ENCODE results near the gene NKAPD1. TPM values are rescaled to one million over a fixed set of nuclear protein-coding genes. Genes with fewer than 3 reads are reported as not detected.
"Not testable (repeated sequence)": the region's sequence is repeated elsewhere in the genome, so short reads cannot be mapped to it uniquely, and the experiment has no call there.

The NKAPD1 gene, protein sequence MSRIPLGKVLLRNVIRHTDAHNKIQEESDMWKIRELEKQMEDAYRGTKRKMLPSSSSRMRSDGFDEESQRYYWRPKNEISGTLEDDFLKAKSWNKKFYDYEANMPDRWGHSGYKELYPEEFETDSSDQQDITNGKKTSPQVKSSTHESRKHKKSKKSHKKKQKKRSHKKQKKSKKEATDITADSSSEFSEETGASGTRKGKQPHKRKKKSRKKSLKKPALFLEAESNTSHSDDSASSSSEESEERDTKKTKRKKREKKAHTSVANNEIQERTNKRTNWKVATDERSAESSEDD
- 35.9 and 60.0 TPM in 2 replicates for total RNA-seq (ENCODE audit: low replicate concordance)

- H3K4me3 ChIP-seq = peak within 1 kb of the TSS; percentile 93
- peak within 1 kb of the TSS; percentile 100 for H3K27ac ChIP-seq
- H3K9me3 ChIP-seq (ENCODE audit: low read depth) = no peaks in the 10 kb centered on the region
- peak within 1 kb of the TSS; percentile 98 for H3K4me3 Mint-ChIP-seq
- TF ChIP-seq CTCF (IDR thresholded peaks at IDR 0.05) (no peak), EZH2 (IDR thresholded peaks at IDR 0.05) (no peak), EZH2phosphoT487 (IDR thresholded peaks at IDR 0.05) (no peak)
- H3F3A ChIP-seq (ENCODE audit: low read depth) = peaks cover 8% of the 10 kb centered on the region
- peak within 1 kb of the TSS; percentile 86 for H3K4me2 ChIP-seq
- H3K4me1 ChIP-seq = peaks cover 8% of the 10 kb centered on the region
- peaks cover 4% of the 10 kb centered on the region for H3K36me3 ChIP-seq
- peaks cover 24% of the 10 kb centered on the region for H3K79me2 ChIP-seq (ENCODE audit: low read depth)
- H2AFZ ChIP-seq (replicated peaks) = peak within 1 kb of the TSS; percentile 99
- peaks cover 2% of the 10 kb centered on the region for H3K27me3 Mint-ChIP-seq (ENCODE audit: insufficient read depth, low read depth)
- H3K27ac Mint-ChIP-seq = peak within 1 kb of the TSS; percentile 100
- peaks cover 21% of the 10 kb centered on the region for H3K4me1 Mint-ChIP-seq
- DNase-seq (ENCODE audit: low spot score) = peak; percentile 89
- H4K20me1 ChIP-seq (ENCODE audit: low read depth) = no peaks in the 10 kb centered on the region
- no peaks in the 10 kb centered on the region for H3K9me3 Mint-ChIP-seq
- peaks cover 8% of the 10 kb centered on the region for H3K36me3 Mint-ChIP-seq
- H3K9ac ChIP-seq = peak within 1 kb of the TSS; percentile 95
- no peaks in the 10 kb centered on the region for H3K27me3 ChIP-seq
Measured at GRCh38 chr11:112073941-112074811, at the start of gene NKAPD1, which contains the start of gene PIH1D2. TSS of gene NKAPD1 (plus strand) at chr11:112074299. CDS start at chr11:112075575, 1,276 bp downstream. TSS of gene PIH1D2 (minus strand) at chr11:112074017. CDS start at chr11:112073174, 843 bp downstream.

- Histone ChIP-seq H3K4me3 (peak within 1 kb of the TSS; percentile 66), H3K27me3 (no peaks in the 10 kb centered on the region), H3K4me2 (peak within 1 kb of the TSS; percentile 100), H3K27ac (peak within 1 kb of the TSS; percentile 79), H3K9ac (peak within 1 kb of the TSS; percentile 63), H3K79me2 (ENCODE audit: low read depth) (peaks cover 38% of the 10 kb centered on the region), H3K36me3 (peaks cover 18% of the 10 kb centered on the region), H4K20me1 (ENCODE audit: low read depth) (no peaks in the 10 kb centered on the region), H3F3A (ENCODE audit: low read depth) (peaks cover 6% of the 10 kb centered on the region), H3K9me3 (ENCODE audit: low read depth) (no peaks in the 10 kb centered on the region), H2AFZ (replicated peaks) (peak within 1 kb of the TSS; percentile 94), H3K4me1 (peaks cover 7% of the 10 kb centered on the region)
- Mint-ChIP-seq H3K9me3 (no peaks in the 10 kb centered on the region), H3K36me3 (peaks cover 23% of the 10 kb centered on the region), H3K4me1 (peaks cover 26% of the 10 kb centered on the region), H3K27ac (peak within 1 kb of the TSS; percentile 100), H3K4me3 (peak within 1 kb of the TSS; percentile 99), H3K27me3 (ENCODE audit: insufficient read depth, low read depth) (peaks cover 3% of the 10 kb centered on the region)
- peak; percentile 99 for DNase-seq (ENCODE audit: low spot score)
- TF ChIP-seq EZH2 (IDR thresholded peaks at IDR 0.05) (no peak), EZH2phosphoT487 (IDR thresholded peaks at IDR 0.05) (no peak), CTCF (IDR thresholded peaks at IDR 0.05) (no peak)
Measured at GRCh38 chr11:112024773-112025678, 49.1 kb upstream of the NKAPD1 start, which contains the start of gene DLAT. TSS of gene DLAT (plus strand) at chr11:112025408. CDS start at chr11:112025473, 65 bp downstream.

DNA sequence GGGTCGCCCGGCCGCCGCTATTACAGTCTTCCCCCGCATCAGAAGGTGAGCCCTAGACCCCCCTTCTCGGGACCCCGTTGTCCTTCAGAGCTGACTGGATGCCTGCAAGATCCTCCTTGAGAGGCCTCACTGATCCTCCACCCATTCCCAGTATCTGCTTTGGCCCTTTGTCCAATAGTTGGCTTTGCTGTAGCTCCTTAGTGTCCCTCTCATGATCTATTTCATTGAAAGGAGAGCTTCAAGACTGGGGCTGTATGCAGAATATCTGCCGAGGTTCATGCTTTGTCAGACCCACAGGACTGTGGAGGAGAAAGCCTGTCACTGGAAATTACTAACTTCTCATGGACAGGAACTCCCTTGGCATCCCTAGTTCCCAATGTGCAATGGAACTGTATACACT is 48.4 kb upstream of the NKAPD1 start:
- Histone ChIP-seq H3K27me3 (no peaks in the 10 kb centered on the region), H4K20me1 (ENCODE audit: low read depth) (no peaks in the 10 kb centered on the region), H3K4me2 (peak overlapping the region; percentile 100), H3K27ac (no peak overlapping the region), H3K9ac (peak overlapping the region; percentile 63), H3K9me3 (ENCODE audit: low read depth) (no peaks in the 10 kb centered on the region), H3K79me2 (ENCODE audit: low read depth) (peaks cover 40% of the 10 kb centered on the region), H2AFZ (replicated peaks) (peak overlapping the region; percentile 94), H3F3A (ENCODE audit: low read depth) (peaks cover 6% of the 10 kb centered on the region), H3K4me1 (peaks cover 7% of the 10 kb centered on the region), H3K4me3 (peak overlapping the region; percentile 66), H3K36me3 (peaks cover 12% of the 10 kb centered on the region)
- Mint-ChIP-seq H3K4me3 (peak overlapping the region; percentile 99), H3K27ac (peak overlapping the region; percentile 66), H3K4me1 (peaks cover 26% of the 10 kb centered on the region), H3K9me3 (no peaks in the 10 kb centered on the region), H3K27me3 (ENCODE audit: insufficient read depth, low read depth) (peaks cover 3% of the 10 kb centered on the region), H3K36me3 (peaks cover 24% of the 10 kb centered on the region)
- TF ChIP-seq EZH2phosphoT487 (IDR thresholded peaks at IDR 0.05) (no peak), CTCF (IDR thresholded peaks at IDR 0.05) (no peak), EZH2 (IDR thresholded peaks at IDR 0.05) (no peak)
- no peak for DNase-seq (ENCODE audit: low spot score)

- not testable (repeated sequence) for H3K4me1 ChIP-seq; H3K9ac ChIP-seq; H3K9me3 Mint-ChIP-seq; H3K36me3 ChIP-seq; DNase-seq (ENCODE audit: low spot score); H3K27me3 ChIP-seq; H3F3A ChIP-seq (ENCODE audit: low read depth); H3K9me3 ChIP-seq (ENCODE audit: low read depth); H3K27ac Mint-ChIP-seq; H3K4me3 Mint-ChIP-seq; H4K20me1 ChIP-seq (ENCODE audit: low read depth); H3K27ac ChIP-seq; H3K4me3 ChIP-seq; H2AFZ ChIP-seq (replicated peaks); H3K4me2 ChIP-seq; H3K27me3 Mint-ChIP-seq (ENCODE audit: insufficient read depth, low read depth)
- Mint-ChIP-seq H3K4me1 (peaks cover 26% of the 10 kb centered on the region), H3K36me3 (peaks cover 24% of the 10 kb centered on the region)
- H3K79me2 ChIP-seq (ENCODE audit: low read depth) = peaks cover 41% of the 10 kb centered on the region
Measured at GRCh38 chr11:112026784-112027410, 47.2 kb upstream of the NKAPD1 start.
